ENCODE measurements around the gene GPR176.
"Not testable (repeated sequence)": the region's sequence is repeated elsewhere in the genome, so short reads cannot be mapped to it uniquely, and the experiment has no call there.

Gene GPR176

DNA sequence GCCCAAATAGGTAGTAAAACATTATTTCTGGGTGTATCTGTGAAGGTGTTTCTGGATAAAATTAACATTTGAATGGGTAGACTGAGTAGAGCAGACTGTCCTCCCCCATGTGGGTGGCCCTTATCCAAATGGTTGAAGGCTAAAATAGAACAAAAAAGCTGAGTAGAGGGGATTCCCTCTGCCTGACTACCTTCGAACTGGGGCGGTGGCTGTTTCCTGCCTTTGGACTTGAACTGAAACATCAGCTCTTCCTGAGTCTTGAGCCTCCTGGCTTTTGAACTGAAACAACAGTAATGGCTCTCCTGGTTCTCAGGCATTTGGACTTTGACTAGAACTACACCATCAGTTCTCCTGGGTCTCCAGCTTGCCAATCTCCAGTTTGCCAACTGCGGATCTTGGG is 4.4 kb upstream of the GPR176 start:
- FAIRE-seq, result no peak
- no peak for DNase-seq (ENCODE audit: insufficient read length, low spot score)
- TF ChIP-seq POLR2A (IDR thresholded peaks at IDR 0.05; ENCODE audit: low read depth, low read length), result no peak

DNA sequence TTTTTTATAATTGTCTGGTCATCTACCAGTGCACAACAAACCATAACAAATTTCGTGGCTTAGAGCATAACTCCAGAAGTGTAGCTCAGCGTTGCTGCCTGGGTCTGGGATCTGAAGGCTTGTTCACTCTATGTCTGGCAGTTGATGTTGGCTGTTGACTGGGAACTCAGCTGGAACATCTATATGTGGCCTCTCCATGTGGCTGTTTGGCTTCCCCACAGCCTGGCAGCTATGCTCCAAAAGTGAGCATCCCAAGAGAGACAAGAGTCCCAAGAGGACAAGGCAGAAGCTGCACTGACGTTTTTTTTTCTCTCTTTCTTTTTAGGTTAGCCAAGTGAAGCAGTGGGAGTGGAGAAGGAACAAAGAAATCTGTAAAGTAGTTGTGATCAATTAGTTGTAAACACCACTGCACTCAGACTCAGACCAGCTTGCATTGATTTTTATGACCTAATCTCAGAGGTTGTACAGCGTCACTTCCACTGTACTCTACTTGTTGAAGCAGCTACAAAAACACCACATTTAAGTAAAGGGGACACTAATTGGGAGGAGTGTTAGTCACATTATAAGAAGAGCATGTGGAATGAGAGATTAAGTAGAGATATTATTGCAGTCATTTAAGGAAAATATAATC is 2.5 kb upstream of the GPR176 start:
- FAIRE-seq, result no peak
- DNase-seq (ENCODE audit: insufficient read length, low spot score), result no peak
- no peak for TF ChIP-seq POLR2A (IDR thresholded peaks at IDR 0.05; ENCODE audit: low read depth, low read length)

GRCh38 chr15:39921274-39921638 is 1.2 kb upstream of the GPR176 start:
- no peak for DNase-seq (ENCODE audit: insufficient read length, low spot score)
- FAIRE-seq, result no peak
- no peak for TF ChIP-seq POLR2A (IDR thresholded peaks at IDR 0.05; ENCODE audit: low read depth, low read length)

GRCh38 chr15:39920510-39921273 is 626 bp upstream of the GPR176 start:
- DNase-seq (ENCODE audit: insufficient read length, low spot score), result peak; percentile 70
- TF ChIP-seq POLR2A (IDR thresholded peaks at IDR 0.05; ENCODE audit: low read depth, low read length), result peak; percentile 82; the same call in 1 of the 2 replicates
- FAIRE-seq, result no peak

DNA sequence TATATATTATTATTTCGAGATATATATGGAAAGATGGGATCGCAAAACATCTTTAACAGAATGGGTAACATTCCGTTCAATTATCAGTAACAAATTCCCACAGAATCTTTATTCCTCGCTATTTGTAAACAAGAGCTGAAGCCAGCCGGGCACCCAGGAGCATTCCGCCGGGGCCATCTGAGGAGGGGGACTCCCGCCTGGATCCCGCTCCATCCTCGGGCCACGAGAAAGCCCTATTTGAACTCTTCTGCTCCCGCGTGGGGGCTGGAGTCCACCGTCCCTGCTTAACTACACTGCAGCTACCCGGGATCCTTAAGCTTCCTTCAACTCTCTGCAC is 687 bp downstream of the GPR176 start:
- FAIRE-seq (no peak), DNase-seq (ENCODE audit: insufficient read length, low spot score) (no peak)
- TF ChIP-seq POLR2A (IDR thresholded peaks at IDR 0.05; ENCODE audit: low read depth, low read length), result no peak

GRCh38 chr15:39918688-39919385 is 1.2 kb downstream of the GPR176 start:
- TF ChIP-seq POLR2A (IDR thresholded peaks at IDR 0.05; ENCODE audit: low read depth, low read length), result no peak
- peak; percentile 62 for FAIRE-seq
- DNase-seq (ENCODE audit: insufficient read length, low spot score), result peak; percentile 29

GRCh38 chr15:39914977-39915376 is 5.1 kb downstream of the GPR176 start:
- DNase-seq (ENCODE audit: insufficient read length, low spot score) (no peak), FAIRE-seq (no peak)
- TF ChIP-seq POLR2A (IDR thresholded peaks at IDR 0.05; ENCODE audit: low read depth, low read length), result no peak

DNA sequence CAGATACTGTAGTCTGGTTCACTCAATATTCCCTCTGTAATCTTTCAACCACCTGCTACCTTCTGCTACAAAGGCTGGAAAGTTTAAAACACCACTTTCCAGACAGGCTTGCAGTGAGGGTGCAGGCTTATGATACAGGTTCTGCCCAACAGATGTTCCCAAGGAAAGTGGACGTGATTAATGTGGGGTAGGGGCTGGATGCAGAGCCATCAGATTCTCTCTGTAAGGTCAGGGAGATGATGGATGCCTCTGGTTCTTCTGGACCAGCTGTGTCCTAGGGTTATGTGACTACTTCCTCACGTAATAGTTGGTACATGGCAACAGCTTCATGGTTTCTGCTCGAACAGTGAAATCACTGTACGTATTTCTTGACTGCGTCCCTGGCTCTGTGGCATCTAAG is 11.1 kb downstream of the GPR176 start:
- TF ChIP-seq POLR2A (IDR thresholded peaks at IDR 0.05; ENCODE audit: low read depth, low read length), result no peak
- DNase-seq (ENCODE audit: insufficient read length, low spot score) (no peak), FAIRE-seq (no peak)

- TF ChIP-seq POLR2A (IDR thresholded peaks at IDR 0.05; ENCODE audit: low read depth, low read length), result no peak
- FAIRE-seq (peak; percentile 78), DNase-seq (ENCODE audit: insufficient read length, low spot score) (peak; percentile 65)
These were observed 11.9 kb downstream of the GPR176 start for GRCh38 chr15:39908186-39908585.

GRCh38 chr15:39907216-39907615 is 12.8 kb downstream of the GPR176 start:
- FAIRE-seq, result no peak
- TF ChIP-seq POLR2A (IDR thresholded peaks at IDR 0.05; ENCODE audit: low read depth, low read length), result no peak
- no peak for DNase-seq (ENCODE audit: insufficient read length, low spot score)

DNA sequence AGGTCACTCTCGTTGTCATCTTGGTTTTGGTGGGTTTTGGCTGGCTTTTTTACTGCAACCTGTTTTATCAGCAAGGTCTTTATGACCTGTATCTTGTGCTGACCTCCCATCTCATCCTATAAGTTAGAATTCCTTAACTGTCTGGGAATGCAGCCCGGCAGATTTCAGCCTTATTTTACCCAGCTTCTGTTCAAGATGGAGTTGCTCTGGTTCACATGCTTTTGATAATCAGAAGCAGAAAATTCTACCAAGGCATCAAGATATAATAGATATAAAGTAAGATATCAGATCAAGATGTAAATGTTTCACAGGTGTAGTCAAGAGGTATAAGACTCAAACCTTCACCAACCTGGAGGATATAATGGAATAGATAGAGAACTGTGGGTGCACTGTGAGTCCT is 16.0 kb downstream of the GPR176 start:
- DNase-seq (ENCODE audit: insufficient read length, low spot score), result no peak
- FAIRE-seq, result no peak
- TF ChIP-seq POLR2A (IDR thresholded peaks at IDR 0.05; ENCODE audit: low read depth, low read length), result no peak

- TF ChIP-seq POLR2A (IDR thresholded peaks at IDR 0.05; ENCODE audit: low read depth, low read length), result no peak
- FAIRE-seq, result no peak
- no peak for DNase-seq (ENCODE audit: insufficient read length, low spot score)
These were observed 21.7 kb downstream of the GPR176 start for GRCh38 chr15:39898317-39898716.

GRCh38 chr15:39896846-39897245 is 23.2 kb downstream of the GPR176 start:
- FAIRE-seq (peak; percentile 84), DNase-seq (ENCODE audit: insufficient read length, low spot score) (no peak)
- no peak for TF ChIP-seq POLR2A (IDR thresholded peaks at IDR 0.05; ENCODE audit: low read depth, low read length)

DNA sequence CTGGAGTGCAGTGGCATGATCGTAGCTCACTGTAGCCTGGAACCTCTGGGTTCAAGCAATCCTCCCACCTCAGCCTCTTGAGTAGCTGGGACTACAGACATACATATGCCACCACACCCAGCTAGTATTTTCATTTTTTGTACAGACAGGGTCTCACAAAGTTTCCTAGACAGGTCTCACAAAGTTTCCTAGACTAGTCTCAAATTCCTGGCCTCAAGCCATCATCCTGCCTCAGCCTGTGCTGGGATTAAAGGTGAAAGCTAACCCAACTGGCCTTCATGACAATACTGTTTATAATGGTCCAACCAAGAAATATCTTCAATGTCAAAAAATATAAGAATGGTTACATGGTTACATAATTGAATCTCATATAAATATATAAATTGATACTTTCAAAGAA is 24.0 kb downstream of the GPR176 start:
- FAIRE-seq (no peak), DNase-seq (ENCODE audit: insufficient read length, low spot score) (no peak)
- TF ChIP-seq POLR2A (IDR thresholded peaks at IDR 0.05; ENCODE audit: low read depth, low read length), result no peak

- FAIRE-seq, result not testable (repeated sequence)
These were observed 27.0 kb downstream of the GPR176 start for GRCh38 chr15:39893051-39893450.

More at GRCh38 chr15:39893051-39893450, 27.0 kb downstream of the GPR176 start:
- not testable (repeated sequence) for DNase-seq (ENCODE audit: insufficient read length, low spot score)
